GM18858 (cell line): ENCODE data around the gene BCAP31.
"Not testable (repeated sequence)": the region's sequence is repeated elsewhere in the genome, so short reads cannot be mapped to it uniquely, and the experiment has no call there.

ENCODE experiments used
- ATAC-seq: cut with Tn5 transposase; IDR thresholded peaks from one replicate; pipeline ENCODE4 v1.9.1; 2021; ENCODE audit not compliant: unreplicated experiment

Gene BCAP31

GRCh38 chrX:153736071-153736820 lies 12.1 kb upstream of the BCAP31 start:
- ATAC-seq: no peak

- no peak for ATAC-seq
These were observed 11.1 kb upstream of the BCAP31 start for GRCh38 chrX:153735274-153735673.

GRCh38 chrX:153734871-153735270 lies 10.7 kb upstream of the BCAP31 start:
- no peak for ATAC-seq

GRCh38 chrX:153733651-153734240 lies 9.6 kb upstream of the BCAP31 start:
- no peak for ATAC-seq

GRCh38 chrX:153732401-153732800 lies 8.2 kb upstream of the BCAP31 start:
- no peak for ATAC-seq

GRCh38 chrX:153731845-153732215 lies 7.6 kb upstream of the BCAP31 start:
- ATAC-seq: no peak

GRCh38 chrX:153731117-153731844 lies 7.1 kb upstream of the BCAP31 start:
- no peak for ATAC-seq

- ATAC-seq: not testable (repeated sequence)
These were observed 5.9 kb upstream of the BCAP31 start for GRCh38 chrX:153730115-153730514.

GRCh38 chrX:153728951-153729631 lies 4.9 kb upstream of the BCAP31 start:
- no peak for ATAC-seq

GRCh38 chrX:153728095-153728494 lies 3.9 kb upstream of the BCAP31 start:
- no peak for ATAC-seq

- no peak for ATAC-seq
These were observed 3.1 kb upstream of the BCAP31 start for GRCh38 chrX:153727123-153727931.

GRCh38 chrX:153726286-153727122 lies 2.3 kb upstream of the BCAP31 start:
- peak; percentile 35 for ATAC-seq

- ATAC-seq: no peak
These were observed 1.7 kb upstream of the BCAP31 start for GRCh38 chrX:153725832-153726285.

- ATAC-seq: peak; percentile 4
These were observed 1.0 kb upstream of the BCAP31 start for GRCh38 chrX:153725039-153725831.

GRCh38 chrX:153723351-153724251 lies 586 bp downstream of the BCAP31 start:
- ATAC-seq: peak; percentile 17

GRCh38 chrX:153722704-153723350 lies 1.4 kb downstream of the BCAP31 start:
- no peak for ATAC-seq

- no peak for ATAC-seq
These were observed 4.5 kb downstream of the BCAP31 start for GRCh38 chrX:153719701-153720100.
